HCEC 1CT (cell line): ENCODE measurements around the gene TAF3.

Experiments
- DNase-seq: peaks from one replicate; pipeline ENCODE4 v3.0.0-alpha.2; 2017

TAF3 gene

GRCh38 chr10:7813481-7813880 lies 4.8 kb upstream of the TAF3 start:
- no peak for DNase-seq

GRCh38 chr10:7817576-7817975 lies 729 bp upstream of the TAF3 start:
- no peak for DNase-seq

- no peak for DNase-seq
Observed at GRCh38 chr10:7817984-7818294, 366 bp upstream of the TAF3 start.

GRCh38 chr10:7819121-7819460 lies 786 bp downstream of the TAF3 start:
- DNase-seq: peak; percentile 61

- DNase-seq: no peak
Observed at GRCh38 chr10:7824251-7824650, 5.9 kb downstream of the TAF3 start.

GRCh38 chr10:7826971-7827370 lies 8.7 kb downstream of the TAF3 start:
- DNase-seq: peak; percentile 56

- DNase-seq: no peak
Observed at GRCh38 chr10:7829289-7829834, 11.1 kb downstream of the TAF3 start.

GRCh38 chr10:7832060-7832459 lies 13.8 kb downstream of the TAF3 start:
- no peak for DNase-seq

GRCh38 chr10:7833210-7833609 lies 14.9 kb downstream of the TAF3 start:
- no peak for DNase-seq

GRCh38 chr10:7834262-7834661 lies 16.0 kb downstream of the TAF3 start:
- no peak for DNase-seq

GRCh38 chr10:7836571-7836970 lies 18.3 kb downstream of the TAF3 start:
- no peak for DNase-seq

- DNase-seq: peak; percentile 75
Observed at GRCh38 chr10:7846591-7846990, 28.3 kb downstream of the TAF3 start.

- no peak for DNase-seq
Observed at GRCh38 chr10:7853226-7853842, 35.0 kb downstream of the TAF3 start.

GRCh38 chr10:7853890-7854289 lies 35.6 kb downstream of the TAF3 start:
- DNase-seq: no peak

- no peak for DNase-seq
Observed at GRCh38 chr10:7855205-7855604, 36.9 kb downstream of the TAF3 start.

GRCh38 chr10:7856678-7857077 lies 38.4 kb downstream of the TAF3 start:
- DNase-seq: no peak

GRCh38 chr10:7857262-7857661 lies 39.0 kb downstream of the TAF3 start:
- no peak for DNase-seq

GRCh38 chr10:7861509-7862120 lies 43.3 kb downstream of the TAF3 start:
- DNase-seq: no peak

- DNase-seq: no peak
Observed at GRCh38 chr10:7862121-7862514, 43.8 kb downstream of the TAF3 start.

GRCh38 chr10:7866176-7866575 lies 47.9 kb downstream of the TAF3 start:
- no peak for DNase-seq

- DNase-seq: peak; percentile 15
Observed at GRCh38 chr10:7872041-7872442, 53.7 kb downstream of the TAF3 start.

GRCh38 chr10:7874864-7875263 lies 56.6 kb downstream of the TAF3 start:
- no peak for DNase-seq

GRCh38 chr10:7876541-7877127 lies 58.3 kb downstream of the TAF3 start:
- DNase-seq: no peak

GRCh38 chr10:7881119-7881518 lies 62.8 kb downstream of the TAF3 start:
- DNase-seq: no peak

GRCh38 chr10:7886056-7886455 lies 67.8 kb downstream of the TAF3 start:
- no peak for DNase-seq
